ENCODE data around the gene SCN2A. TPM values are rescaled to one million over a fixed set of nuclear protein-coding genes. Genes with fewer than 3 reads are reported as not detected.

SCN2A gene
- total and polyA plus RNA-seq, 9 of the 15 experiments (the other 6 are each of a cell fraction or from before 2014, with no cell fraction given): 0.08 to 0.69 (median 0.31) TPM; not detected in 1

DNA sequence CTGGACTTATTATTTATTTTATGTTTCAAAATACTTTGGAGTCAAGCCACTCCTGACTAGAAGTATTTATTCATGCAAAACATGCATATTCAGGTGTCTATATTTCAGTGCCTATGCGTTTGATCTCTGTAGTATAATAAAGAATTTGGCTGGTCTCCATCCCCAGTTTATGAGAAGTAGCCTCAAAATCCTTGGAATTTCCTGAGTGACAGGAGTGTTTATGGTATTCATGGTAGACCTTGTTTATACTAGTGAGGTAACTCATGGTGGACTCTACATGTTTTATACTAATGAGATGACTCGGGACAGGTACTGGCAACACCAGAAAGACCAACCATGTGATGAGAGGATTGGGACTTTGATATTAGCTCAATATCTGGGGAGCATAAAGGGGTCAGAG lies 186.3 kb downstream of the SCN2A start:
- TF ChIP-seq, protein P1, sequence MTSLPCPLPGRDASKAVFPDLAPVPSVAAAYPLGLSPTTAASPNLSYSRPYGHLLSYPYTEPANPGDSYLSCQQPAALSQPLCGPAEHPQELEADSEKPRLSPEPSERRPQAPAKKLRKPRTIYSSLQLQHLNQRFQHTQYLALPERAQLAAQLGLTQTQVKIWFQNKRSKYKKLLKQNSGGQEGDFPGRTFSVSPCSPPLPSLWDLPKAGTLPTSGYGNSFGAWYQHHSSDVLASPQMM (CRISPR knock-in tag; IDR thresholded peaks at IDR 0.05): no peak
- no peak for TF ChIP-seq RBFOX2 (IDR thresholded peaks at IDR 0.05; ENCODE audit: low read depth, low read length)
- TF ChIP-seq ZNF57 (CRISPR knock-in tag; IDR thresholded peaks at IDR 0.05): no peak
- TF ChIP-seq L3MBTL2 (IDR thresholded peaks at IDR 0.05): no peak
- no peak for TF ChIP-seq PYGO2 (tag; IDR thresholded peaks at IDR 0.05)
- no peak for TF ChIP-seq SRSF3 (IDR thresholded peaks at IDR 0.05; ENCODE audit: insufficient read depth, low read length)
- TF ChIP-seq SMAD4 (CRISPR knock-in tag; conservative IDR thresholded peaks at IDR 0.05): no peak
- TF ChIP-seq HNRNPL (IDR thresholded peaks at IDR 0.05; ENCODE audit: low read depth, low read length): no peak
- TF ChIP-seq, protein P2, sequence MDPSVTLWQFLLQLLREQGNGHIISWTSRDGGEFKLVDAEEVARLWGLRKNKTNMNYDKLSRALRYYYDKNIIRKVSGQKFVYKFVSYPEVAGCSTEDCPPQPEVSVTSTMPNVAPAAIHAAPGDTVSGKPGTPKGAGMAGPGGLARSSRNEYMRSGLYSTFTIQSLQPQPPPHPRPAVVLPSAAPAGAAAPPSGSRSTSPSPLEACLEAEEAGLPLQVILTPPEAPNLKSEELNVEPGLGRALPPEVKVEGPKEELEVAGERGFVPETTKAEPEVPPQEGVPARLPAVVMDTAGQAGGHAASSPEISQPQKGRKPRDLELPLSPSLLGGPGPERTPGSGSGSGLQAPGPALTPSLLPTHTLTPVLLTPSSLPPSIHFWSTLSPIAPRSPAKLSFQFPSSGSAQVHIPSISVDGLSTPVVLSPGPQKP (CRISPR knock-in tag; IDR thresholded peaks at IDR 0.05): no peak
- TF ChIP-seq ELF4 (CRISPR knock-in tag; IDR thresholded peaks at IDR 0.05): no peak
- TF ChIP-seq C11orf30 (IDR thresholded peaks at IDR 0.05; ENCODE audit: low read depth): no peak
- TF ChIP-seq BCL6 (CRISPR knock-in tag; IDR thresholded peaks at IDR 0.05): no peak
- no peak for TF ChIP-seq HEY1 (CRISPR knock-in tag; IDR thresholded peaks at IDR 0.05; ENCODE audit: borderline replicate concordance)
- TF ChIP-seq LARP7 (IDR thresholded peaks at IDR 0.05): no peak
- no peak for TF ChIP-seq PPARD (CRISPR knock-in tag; IDR thresholded peaks at IDR 0.05)
- TF ChIP-seq ZNF507 (tag; conservative IDR thresholded peaks at IDR 0.05): no peak
- TF ChIP-seq, protein P3, sequence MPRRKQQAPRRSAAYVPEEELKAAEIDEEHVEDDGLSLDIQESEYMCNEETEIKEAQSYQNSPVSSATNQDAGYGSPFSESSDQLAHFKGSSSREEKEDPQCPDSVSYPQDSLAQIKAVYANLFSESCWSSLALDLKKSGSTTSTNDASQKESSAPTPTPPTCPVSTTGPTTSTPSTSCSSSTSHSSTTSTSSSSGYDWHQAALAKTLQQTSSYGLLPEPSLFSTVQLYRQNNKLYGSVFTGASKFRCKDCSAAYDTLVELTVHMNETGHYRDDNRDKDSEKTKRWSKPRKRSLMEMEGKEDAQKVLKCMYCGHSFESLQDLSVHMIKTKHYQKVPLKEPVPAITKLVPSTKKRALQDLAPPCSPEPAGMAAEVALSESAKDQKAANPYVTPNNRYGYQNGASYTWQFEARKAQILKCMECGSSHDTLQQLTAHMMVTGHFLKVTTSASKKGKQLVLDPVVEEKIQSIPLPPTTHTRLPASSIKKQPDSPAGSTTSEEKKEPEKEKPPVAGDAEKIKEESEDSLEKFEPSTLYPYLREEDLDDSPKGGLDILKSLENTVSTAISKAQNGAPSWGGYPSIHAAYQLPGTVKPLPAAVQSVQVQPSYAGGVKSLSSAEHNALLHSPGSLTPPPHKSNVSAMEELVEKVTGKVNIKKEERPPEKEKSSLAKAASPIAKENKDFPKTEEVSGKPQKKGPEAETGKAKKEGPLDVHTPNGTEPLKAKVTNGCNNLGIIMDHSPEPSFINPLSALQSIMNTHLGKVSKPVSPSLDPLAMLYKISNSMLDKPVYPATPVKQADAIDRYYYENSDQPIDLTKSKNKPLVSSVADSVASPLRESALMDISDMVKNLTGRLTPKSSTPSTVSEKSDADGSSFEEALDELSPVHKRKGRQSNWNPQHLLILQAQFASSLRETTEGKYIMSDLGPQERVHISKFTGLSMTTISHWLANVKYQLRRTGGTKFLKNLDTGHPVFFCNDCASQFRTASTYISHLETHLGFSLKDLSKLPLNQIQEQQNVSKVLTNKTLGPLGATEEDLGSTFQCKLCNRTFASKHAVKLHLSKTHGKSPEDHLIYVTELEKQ (CRISPR knock-in tag; IDR thresholded peaks at IDR 0.05): no peak
- TF ChIP-seq TCF7 (IDR thresholded peaks at IDR 0.05; ENCODE audit: borderline replicate concordance): no peak
- TF ChIP-seq NRF1 (conservative IDR thresholded peaks at IDR 0.05 in 1 of 2, IDR thresholded peaks at IDR 0.05 in 1 of 2): no peak
- no peak for ATAC-seq
- CTCF ChIA-PET (ENCODE audit: low intra/inter-chr PET ratio): no interaction called here

More for the DNA sequence above, 186.3 kb downstream of the SCN2A start:
- Histone ChIP-seq H2AFZ (ENCODE audit: low read depth, low read length) (no peak overlapping the region), H3K9me1 (ENCODE audit: control insufficient read depth, insufficient read depth, low read length) (no peaks in the 10 kb centered on the region), H3K9ac (ENCODE audit: insufficient read depth in 1 of 2, low read depth in 2 of 2, low read length in 2 of 2) (no peak overlapping the region), H3K4me2 (ENCODE audit: insufficient read depth, low read length) (no peak overlapping the region), H4K20me1 (replicated peaks; ENCODE audit: control insufficient read depth, insufficient read depth, low read length) (no peaks in the 10 kb centered on the region), H3K27ac (ENCODE audit: extremely low read depth, low read depth, low read length) (no peak overlapping the region), H3K36me3 (ENCODE audit: control insufficient read depth, insufficient read depth, low read length) (no peaks in the 10 kb centered on the region), H3K27me3 (ENCODE audit: control insufficient read depth in 2 of 2, insufficient read depth in 2 of 2, low read length in 2 of 2) (no peaks in the 10 kb centered on the region), H3K4me1 (replicated peaks in 1 of 2; ENCODE audit: control insufficient read depth in 2 of 2, insufficient read depth in 2 of 2, low read length in 2 of 2) (no peaks in the 10 kb centered on the region; a peak in 1 of 5 replicates), H3K4me3 (no peak overlapping the region), H3K9me3 (replicated peaks; ENCODE audit: control insufficient read depth, insufficient read depth, low read depth, low read length) (peaks cover 2% of the 10 kb centered on the region; the same call in 1 of the 2 replicates), H3K79me2 (ENCODE audit: control insufficient read depth, insufficient read depth, low read length) (no peaks in the 10 kb centered on the region)
- intact Hi-C loops (cut with micrococcal nuclease) (no loop called here), in situ Hi-C loops (cut with MboI) (no loop called here)
- DNase-seq (ENCODE audit: extremely low read depth in 1 of 4, low spot score in 3 of 4) (no peak), FAIRE-seq (no peak)
- BruUV-seq (replicated peaks): no TSS peak
- POLR2A ChIA-PET: no interaction called here
- WGBS (ENCODE audit: insufficient coverage, low coverage, missing lambda C conversion rate): 0% methylated on average over 2 of the region's 2 CpGs
